GM18517 (cell line): Measurements from ENCODE around the gene POT1.

Source experiments
- ATAC-seq: cut with Tn5 transposase; IDR thresholded peaks from one replicate; pipeline ENCODE4 v1.9.1; 2021; ENCODE audit warnings: mild to moderate bottlenecking, moderate library complexity; ENCODE audit not compliant: unreplicated experiment

Gene POT1

GRCh38 chr7:124775422-124775821 lies 154.2 kb downstream of the POT1 start:
- no peak for ATAC-seq

GRCh38 chr7:124773938-124774337 lies 155.7 kb downstream of the POT1 start:
- no peak for ATAC-seq

- no peak for ATAC-seq
Observed at GRCh38 chr7:124773339-124773738, 156.3 kb downstream of the POT1 start.
